ENCODE results near the gene CTXN2. TPM values are rescaled to one million over a fixed set of nuclear protein-coding genes. Genes with fewer than 3 reads are reported as not detected.

The CTXN2 gene
- total and polyA plus RNA-seq, 10 donors, result not detected

DNA sequence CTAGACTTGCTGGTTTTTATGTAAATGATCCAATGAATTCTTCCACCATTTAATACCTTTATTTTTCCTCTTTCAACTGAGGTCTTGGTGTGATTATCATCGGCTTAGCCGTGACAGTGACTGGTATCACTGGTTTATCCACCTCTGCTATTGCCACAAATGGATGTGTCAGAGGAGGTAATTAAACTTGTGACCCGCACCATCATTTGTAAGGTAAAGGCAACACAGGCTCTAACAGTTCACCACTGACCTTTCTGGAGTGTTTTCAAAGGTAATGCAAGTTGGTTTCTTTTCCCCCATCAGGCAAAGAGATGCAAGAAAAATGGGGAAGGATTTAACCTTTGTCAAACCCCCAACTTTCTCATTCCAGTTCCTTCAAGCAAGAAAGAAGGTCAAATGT, 34.3 kb downstream of the CTXN2 start:
- intact Hi-C loops (cut with DNase I; ENCODE audit: low total_unique reads), result no loop called here
- DNase-seq, result no peak
- Histone ChIP-seq H3K9me3 (no peaks in the 10 kb centered on the region), H3K27ac (no peak overlapping the region), H3K4me1 (no peaks in the 10 kb centered on the region), H3K27me3 (replicated peaks in 1 of 7) (no peaks in the 10 kb centered on the region), H3K4me3 (no peak overlapping the region), H3K36me3 (no peaks in the 10 kb centered on the region)
- TF ChIP-seq, protein P1, sequence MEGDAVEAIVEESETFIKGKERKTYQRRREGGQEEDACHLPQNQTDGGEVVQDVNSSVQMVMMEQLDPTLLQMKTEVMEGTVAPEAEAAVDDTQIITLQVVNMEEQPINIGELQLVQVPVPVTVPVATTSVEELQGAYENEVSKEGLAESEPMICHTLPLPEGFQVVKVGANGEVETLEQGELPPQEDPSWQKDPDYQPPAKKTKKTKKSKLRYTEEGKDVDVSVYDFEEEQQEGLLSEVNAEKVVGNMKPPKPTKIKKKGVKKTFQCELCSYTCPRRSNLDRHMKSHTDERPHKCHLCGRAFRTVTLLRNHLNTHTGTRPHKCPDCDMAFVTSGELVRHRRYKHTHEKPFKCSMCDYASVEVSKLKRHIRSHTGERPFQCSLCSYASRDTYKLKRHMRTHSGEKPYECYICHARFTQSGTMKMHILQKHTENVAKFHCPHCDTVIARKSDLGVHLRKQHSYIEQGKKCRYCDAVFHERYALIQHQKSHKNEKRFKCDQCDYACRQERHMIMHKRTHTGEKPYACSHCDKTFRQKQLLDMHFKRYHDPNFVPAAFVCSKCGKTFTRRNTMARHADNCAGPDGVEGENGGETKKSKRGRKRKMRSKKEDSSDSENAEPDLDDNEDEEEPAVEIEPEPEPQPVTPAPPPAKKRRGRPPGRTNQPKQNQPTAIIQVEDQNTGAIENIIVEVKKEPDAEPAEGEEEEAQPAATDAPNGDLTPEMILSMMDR (IDR thresholded peaks at IDR 0.05 in 8 of 11, conservative IDR thresholded peaks at IDR 0.05 in 3 of 11), result no peak
- no peak for TF ChIP-seq POLR2AphosphoS5 (IDR thresholded peaks at IDR 0.05)
- TF ChIP-seq POLR2A (IDR thresholded peaks at IDR 0.05), result no peak
- 63 to 83% (median 74%) methylated on average over 3 of the region's 3 CpGs for WGBS, 5 donors

DNA sequence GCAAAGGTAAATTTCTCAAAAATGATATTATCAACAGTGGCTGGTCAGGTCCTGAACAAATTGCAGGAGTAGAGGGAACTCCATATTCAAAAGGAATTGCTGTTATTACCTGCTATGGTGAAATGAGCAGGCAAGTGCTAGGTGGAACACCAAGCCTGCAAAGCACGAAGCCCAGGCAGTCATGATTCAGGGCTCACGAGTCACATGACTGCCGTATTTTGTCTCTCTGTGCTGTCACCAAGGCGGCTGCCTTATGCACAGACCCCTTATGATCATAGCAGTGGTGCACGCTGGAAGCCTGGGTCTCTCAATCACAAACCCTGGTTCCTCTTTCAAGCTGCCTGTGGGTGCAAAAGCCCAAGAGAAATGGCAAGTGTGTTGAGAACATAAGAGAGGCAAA, 39.0 kb downstream of the CTXN2 start:
- TF ChIP-seq POLR2AphosphoS5 (IDR thresholded peaks at IDR 0.05) (no peak), POLR2A (IDR thresholded peaks at IDR 0.05) (no peak)
- TF ChIP-seq, protein P1 (IDR thresholded peaks at IDR 0.05 in 8 of 11, conservative IDR thresholded peaks at IDR 0.05 in 3 of 11), result no peak
- H3K36me3 ChIP-seq, result no peaks in the 10 kb centered on the region
- no peaks in the 10 kb centered on the region for H3K4me1 ChIP-seq
- H3K27ac ChIP-seq, result no peak overlapping the region
- no peak overlapping the region for H3K4me3 ChIP-seq
- no peak for DNase-seq
- no peaks in the 10 kb centered on the region for H3K9me3 ChIP-seq
- intact Hi-C loops (cut with DNase I; ENCODE audit: low total_unique reads), result no loop called here
- whole genome bisulfite sequencing, 5 donors, result 74 to 88% (median 79%) methylated on average over 5 of the region's 5 CpGs
- H3K27me3 ChIP-seq (replicated peaks in 1 of 7), result no peaks in the 10 kb centered on the region

DNA sequence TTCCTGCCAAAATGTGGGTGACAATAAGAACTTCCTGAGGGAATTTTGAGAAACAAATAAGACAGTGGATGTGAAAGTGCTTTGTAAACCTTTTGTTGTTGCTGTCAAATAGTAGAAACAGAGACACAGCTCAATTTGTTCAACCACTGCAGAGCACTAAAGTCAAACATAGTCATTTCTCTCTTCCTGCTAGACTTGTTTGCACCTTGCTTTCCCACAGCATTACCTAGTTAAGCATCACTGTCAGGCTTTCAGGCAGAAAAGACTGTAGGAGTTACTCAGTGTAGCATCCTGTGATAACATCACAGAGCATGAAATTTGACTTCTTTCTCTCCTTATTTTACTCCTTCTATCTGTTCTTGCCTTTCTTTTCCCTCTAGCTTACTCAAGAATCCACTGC, 41.8 kb downstream of the CTXN2 start:
- Histone ChIP-seq H3K27me3 (replicated peaks in 1 of 7) (no peaks in the 10 kb centered on the region), H3K36me3 (no peaks in the 10 kb centered on the region), H3K9me3 (no peaks in the 10 kb centered on the region), H3K27ac (no peak overlapping the region), H3K4me3 (no peak overlapping the region), H3K4me1 (no peaks in the 10 kb centered on the region)
- TF ChIP-seq POLR2AphosphoS5 (IDR thresholded peaks at IDR 0.05) (no peak), POLR2A (IDR thresholded peaks at IDR 0.05) (no peak)
- TF ChIP-seq, protein P1 (IDR thresholded peaks at IDR 0.05 in 8 of 11, conservative IDR thresholded peaks at IDR 0.05 in 3 of 11), result no peak
- intact Hi-C loops (cut with DNase I; ENCODE audit: low total_unique reads), result no loop called here
- no peak for DNase-seq

GRCh38 chr15:48239334-48239733, 47.9 kb downstream of the CTXN2 start:
- WGBS, 5 donors, result 89 to 94% (median 91%) methylated on average over 4 of the region's 4 CpGs
- H3K36me3 ChIP-seq, result no peaks in the 10 kb centered on the region
- no peaks in the 10 kb centered on the region for H3K4me1 ChIP-seq
- no peak for DNase-seq
- no peak overlapping the region for H3K27ac ChIP-seq
- intact Hi-C loops (cut with DNase I; ENCODE audit: low total_unique reads), result no loop called here
- H3K27me3 ChIP-seq (replicated peaks in 1 of 7), result no peaks in the 10 kb centered on the region
- no peak overlapping the region for H3K4me3 ChIP-seq
- TF ChIP-seq POLR2A (IDR thresholded peaks at IDR 0.05), result no peak
- no peaks in the 10 kb centered on the region for H3K9me3 ChIP-seq

DNA sequence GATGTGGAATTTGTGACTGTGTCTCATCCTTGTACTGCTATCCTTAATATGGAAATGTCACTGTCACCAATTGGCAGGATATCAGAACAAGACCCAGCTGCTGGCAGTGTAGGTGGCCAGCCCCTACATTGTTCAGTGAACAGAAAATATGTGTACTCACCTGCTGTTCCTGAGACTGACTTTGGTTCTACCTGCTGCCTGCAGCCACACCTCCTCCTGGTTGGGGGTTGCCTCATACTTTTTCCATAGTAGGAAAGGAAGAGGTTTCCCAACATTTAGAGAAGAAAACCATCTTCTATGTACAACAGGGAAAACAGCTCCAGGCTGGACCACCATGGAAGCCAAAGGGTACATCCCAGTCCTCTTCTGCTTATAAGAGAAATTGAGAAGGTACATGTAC, 50.5 kb downstream of the CTXN2 start:
- TF ChIP-seq, protein P1 (IDR thresholded peaks at IDR 0.05 in 8 of 11, conservative IDR thresholded peaks at IDR 0.05 in 3 of 11), result no peak
- TF ChIP-seq POLR2A (IDR thresholded peaks at IDR 0.05) (no peak), POLR2AphosphoS5 (IDR thresholded peaks at IDR 0.05) (no peak)
- no peaks in the 10 kb centered on the region for H3K36me3 ChIP-seq
- H3K27me3 ChIP-seq (replicated peaks in 1 of 7), result no peaks in the 10 kb centered on the region
- no peaks in the 10 kb centered on the region for H3K4me1 ChIP-seq
- no peak overlapping the region for H3K4me3 ChIP-seq
- no peak overlapping the region for H3K27ac ChIP-seq
- H3K9me3 ChIP-seq, result no peaks in the 10 kb centered on the region
- no peak for DNase-seq
- intact Hi-C loops (cut with DNase I; ENCODE audit: low total_unique reads), result no loop called here

All from spleen (tissue), 11 donors.